ENCODE measurements around the gene NRXN3. TPM values are rescaled to one million over a fixed set of nuclear protein-coding genes. Genes with fewer than 3 reads are reported as not detected.

Gene NRXN3
- total RNA-seq, 1 donor from 2014 or later: under 0.01 TPM

DNA sequence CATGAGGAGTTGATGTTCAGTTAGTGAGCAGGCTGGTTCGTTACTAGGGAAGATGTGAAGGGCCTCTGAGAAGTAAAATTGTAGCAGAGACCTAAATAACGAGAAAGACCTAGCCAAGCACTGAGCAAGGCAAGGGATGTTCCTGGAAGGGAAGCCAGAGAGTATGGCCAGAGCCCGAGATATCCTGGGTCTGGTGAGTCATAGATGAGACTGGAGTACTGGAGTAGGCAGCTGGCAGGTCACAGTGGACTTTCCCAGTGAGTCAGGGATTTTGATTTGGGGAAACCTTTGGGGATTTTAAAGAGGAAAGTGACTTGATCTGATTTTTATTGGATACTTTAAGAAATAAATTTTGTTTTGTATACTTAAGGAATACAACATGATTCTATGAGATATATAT, 1672.1 kb downstream of the NRXN3 start:
- DNase-seq (ENCODE audit: low read depth in 2 of 2): peak in 1 of 2 donors; percentile 1

DNA sequence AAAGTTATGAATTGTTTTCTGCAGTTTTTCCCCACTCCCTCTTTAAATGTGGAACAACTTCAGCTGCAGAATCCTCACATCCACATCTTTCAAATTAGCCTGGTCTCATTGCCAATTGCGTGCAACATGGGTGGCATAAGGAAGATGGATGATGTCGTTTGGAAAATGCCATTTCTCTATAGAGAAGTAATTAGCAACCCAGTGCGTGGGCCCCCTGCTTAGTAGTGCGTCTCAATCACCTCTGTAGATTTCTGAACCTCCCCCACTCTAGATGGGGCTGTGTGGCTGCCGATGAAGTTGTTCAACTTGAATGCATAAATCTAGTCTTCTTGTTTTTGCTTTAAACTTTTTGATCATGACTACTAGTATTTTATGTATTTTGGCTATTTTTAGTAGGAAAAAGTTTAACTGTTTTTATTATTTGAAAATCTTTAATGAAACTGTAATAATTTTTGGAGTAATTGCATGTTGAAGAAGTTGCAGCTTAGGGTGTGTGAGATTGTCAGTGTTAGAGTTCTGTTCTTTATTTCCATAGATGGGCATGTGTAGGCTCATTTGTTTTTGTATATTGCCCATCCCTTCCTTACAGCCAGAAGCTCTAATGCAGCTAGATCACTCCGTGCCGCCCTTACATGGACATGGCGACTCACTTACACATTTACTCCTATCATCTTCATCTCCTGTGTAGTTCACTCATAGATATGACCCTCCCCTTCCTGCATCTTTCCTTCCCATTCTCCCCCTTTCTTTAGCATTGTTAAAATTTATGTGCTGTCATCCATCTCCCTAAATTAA, 1683.0 kb downstream of the NRXN3 start:
- no peak for DNase-seq (ENCODE audit: low read depth in 2 of 2)

DNA sequence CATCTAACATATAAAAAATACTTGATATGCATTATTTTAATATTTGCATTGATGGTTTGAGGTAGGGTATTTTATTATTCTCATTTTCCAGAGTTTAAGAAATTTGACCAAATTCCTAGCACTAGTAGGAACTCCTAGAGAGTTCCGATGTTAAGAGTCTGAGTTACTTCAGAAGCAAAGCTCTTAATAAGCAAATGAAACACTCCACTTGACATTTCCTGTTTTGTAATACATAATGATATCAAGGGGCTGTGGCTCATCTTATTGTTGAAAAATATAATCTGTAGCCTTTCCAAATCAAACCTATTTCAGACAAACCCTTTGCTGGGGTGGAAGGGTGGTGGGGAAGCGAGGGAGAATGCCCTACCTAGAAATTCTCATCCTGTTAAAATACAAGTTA, 1685.6 kb downstream of the NRXN3 start:
- DNase-seq (ENCODE audit: low read depth in 2 of 2): no peak

DNA sequence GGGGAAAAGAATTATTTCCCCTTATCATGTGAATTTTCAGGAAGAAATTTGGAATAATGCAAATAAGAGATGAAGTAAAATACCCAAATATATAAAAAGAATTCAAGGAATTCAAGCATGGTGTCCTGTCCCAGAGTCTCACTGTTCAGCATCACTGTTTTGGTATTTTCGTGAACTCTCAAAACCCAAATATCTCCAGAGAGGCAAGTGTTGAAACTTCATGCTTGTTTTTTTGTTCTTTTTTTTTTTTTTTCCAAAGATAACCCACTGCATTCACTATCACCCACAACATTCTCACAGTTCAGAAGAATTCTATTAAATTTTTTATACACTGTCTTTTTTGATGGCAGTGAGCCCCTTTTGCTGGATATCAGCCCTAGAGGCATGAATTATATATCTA, 1686.2 kb downstream of the NRXN3 start:
- DNase-seq (ENCODE audit: low read depth in 2 of 2): no peak

DNA sequence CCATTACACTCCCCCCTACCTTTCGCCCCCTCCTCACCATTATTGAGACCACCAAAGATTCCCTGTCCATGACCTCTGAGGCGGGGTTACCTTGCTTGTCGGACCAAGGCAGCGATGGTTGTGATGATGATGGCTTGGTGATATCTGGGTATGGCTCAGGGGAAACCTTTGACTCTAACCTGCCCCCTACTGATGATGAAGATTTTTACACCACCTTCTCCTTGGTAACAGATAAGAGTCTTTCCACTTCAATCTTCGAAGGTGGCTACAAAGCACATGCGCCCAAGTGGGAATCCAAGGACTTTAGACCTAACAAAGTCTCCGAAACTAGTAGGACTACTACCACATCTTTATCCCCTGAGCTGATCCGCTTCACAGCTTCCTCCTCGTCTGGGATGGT, 1690.9 kb downstream of the NRXN3 start:
- DNase-seq (ENCODE audit: low read depth in 2 of 2): peak in 1 of 2 donors; percentile 0

DNA sequence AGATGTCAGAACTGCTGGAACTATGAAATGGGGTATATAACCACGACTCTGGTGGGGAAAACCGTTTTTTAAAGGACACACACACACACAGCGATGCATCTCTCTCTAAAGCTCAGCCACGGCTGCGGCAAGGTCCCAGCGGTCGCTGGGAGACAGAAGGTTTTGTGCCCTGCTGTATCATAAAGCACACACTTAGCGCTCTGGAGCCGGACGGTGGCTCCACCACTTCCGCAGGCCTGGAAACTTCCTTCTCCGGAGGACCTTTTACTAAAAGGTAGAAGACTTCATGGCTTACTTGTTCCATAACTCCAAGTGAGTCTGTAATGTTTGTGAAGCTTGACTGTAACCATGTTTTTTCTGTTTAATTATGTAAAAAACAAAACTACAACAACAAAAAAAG, 1691.9 kb downstream of the NRXN3 start:
- no peak for DNase-seq (ENCODE audit: low read depth in 2 of 2)

DNA sequence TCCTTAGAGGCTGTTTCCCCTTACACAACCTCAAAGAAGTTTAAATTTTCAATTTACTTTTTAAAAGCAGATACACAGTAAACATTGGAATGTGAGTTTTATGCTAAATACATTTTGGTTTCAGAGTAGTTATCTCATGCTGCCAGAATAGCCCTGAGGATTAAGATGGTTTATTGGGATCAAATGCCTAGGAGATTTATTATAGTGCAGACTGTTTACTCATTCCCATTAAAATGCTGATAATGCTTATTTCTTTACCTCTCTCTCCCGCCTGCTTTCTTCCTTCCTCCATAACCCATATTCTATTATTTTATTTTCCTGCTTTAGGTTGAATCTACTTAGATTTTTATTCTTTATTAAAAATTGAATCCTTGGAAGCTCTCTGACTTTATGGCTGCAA, 1701.0 kb downstream of the NRXN3 start:
- no peak for DNase-seq (ENCODE audit: low read depth in 2 of 2)

DNA sequence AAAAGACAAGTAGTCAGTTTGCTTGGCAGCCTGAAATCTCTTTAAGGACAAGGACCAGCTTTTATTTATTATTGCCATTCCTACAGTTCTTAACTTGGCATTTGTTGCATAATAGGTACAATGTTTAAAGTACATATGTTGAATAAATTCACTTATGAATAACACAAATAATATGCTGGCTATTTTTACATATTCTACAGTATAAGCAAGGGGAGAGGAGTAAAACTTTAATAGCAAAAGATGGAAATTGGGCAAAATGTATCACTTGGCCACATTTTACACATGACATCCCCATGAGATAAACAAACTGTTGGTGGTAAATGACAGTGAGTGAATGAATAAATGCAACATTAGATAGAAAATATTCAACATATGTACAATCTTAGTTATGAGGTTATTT, 1708.1 kb downstream of the NRXN3 start:
- no peak for DNase-seq (ENCODE audit: low read depth in 2 of 2)

DNA sequence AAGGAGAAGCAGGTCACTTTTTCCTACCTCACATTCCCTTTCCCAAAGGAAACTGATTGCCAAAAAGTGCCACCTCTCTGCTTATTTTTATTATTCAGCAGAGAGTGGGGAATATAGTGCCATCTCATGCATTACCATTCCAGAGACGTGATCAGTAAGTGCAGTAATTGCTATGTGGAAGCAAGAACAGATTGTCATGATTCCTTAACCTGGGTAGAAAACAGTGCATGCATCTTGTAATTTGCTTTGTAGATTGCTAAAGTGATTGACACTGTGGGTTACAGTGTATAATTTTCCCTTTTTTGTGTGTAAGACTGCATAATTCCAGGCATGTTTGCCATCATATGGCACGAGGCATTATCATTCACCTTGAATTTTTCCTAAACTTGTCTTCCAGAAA, 1708.6 kb downstream of the NRXN3 start:
- DNase-seq (ENCODE audit: low read depth in 2 of 2): no peak

DNA sequence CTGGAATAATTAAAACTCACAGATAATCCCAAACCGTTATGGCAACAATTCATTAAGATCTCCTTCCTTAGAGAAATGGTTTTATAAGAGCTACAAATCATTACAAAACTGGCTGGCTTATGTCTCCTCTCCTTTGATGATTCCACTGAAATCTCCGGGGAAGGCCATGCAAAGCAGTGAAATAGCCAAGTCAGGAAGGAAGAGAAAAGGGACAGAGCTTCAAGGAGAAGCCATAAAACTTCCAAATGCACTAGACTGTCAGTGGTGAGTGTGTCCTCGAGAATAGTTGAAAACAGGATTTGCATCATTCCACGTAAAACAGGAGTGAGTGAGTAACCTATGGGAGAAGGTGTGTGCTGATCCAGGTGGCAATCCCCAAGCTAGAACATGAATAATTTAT, 1711.1 kb downstream of the NRXN3 start:
- no peak for DNase-seq (ENCODE audit: low read depth in 2 of 2)

DNA sequence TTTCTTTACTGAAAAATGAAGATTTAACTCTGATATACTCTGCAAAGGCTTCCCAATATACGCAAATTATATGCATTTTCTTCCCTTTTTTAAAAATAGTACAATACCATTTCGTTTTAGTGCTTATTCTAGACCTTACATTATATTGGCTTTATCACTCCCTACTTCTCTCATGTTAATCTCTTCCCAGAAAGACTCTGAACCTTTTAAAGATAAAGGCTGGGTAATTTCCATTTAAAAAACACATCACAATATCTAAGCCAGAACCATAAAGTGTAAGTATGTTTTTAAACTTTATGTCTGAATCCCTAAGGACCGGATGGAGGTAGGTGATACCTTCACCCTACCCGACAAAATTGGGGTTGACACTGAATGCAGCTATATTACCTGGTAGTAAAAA, 1720.4 kb downstream of the NRXN3 start:
- no peak for DNase-seq (ENCODE audit: low read depth in 2 of 2)

DNA sequence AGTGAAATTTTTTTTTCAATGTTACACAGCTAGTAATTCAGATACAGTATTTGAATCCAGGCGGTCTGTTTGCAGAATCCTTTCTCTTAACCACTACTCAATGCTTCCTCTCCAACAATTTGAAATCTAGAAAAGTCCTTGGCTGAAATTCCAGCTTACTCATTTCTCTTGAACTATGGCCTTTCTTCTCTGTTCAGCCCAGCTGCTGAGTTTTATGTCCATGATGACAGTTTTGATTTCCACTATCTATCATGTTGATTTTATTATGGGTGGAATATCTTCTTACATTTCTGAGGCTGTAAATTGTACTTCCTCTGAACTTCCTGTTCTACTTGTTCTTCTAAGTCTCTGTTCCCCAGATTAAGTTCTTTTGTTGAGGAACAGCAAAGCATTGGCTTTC, 1725.8 kb downstream of the NRXN3 start:
- DNase-seq (ENCODE audit: low read depth in 2 of 2): no peak

DNA sequence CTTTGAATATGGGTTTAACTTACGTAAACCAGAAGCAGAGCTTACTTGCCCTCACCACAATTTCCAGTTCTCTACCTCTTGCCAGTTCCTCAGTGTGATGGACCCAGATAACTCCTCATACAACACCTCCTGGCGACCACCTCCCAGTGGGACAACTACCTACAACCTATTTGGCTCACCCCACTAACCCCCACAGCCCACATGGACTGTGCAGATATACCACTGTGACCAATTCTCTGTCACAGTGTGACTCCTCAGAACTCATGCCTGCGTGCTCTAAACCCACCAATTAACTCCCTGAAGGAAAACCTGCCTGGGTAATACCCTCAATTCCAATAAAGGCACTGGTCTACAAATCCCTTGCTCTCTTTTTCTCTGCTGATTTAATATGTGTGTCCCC, 1729.4 kb downstream of the NRXN3 start:
- no peak for DNase-seq (ENCODE audit: low read depth in 2 of 2)

DNA sequence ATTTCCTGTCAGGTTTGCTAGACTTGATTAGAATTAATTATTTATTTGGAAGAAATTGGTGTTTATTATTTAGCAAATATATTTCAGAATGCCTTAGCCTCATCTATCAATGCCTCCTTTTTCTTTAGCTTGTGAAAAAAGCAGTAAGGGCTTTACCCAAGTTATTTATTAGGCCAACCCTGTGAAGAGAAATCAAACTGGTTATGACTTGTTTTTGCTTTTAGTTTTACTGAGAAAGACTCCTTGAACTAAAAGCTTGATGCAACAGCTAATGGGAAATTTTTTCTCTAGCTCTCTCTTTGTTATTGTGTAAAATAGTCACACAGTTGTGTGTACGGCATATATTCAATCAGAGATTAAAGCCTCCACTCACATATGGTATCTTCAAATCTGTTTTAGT, 1734.3 kb downstream of the NRXN3 start:
- DNase-seq (ENCODE audit: low read depth in 2 of 2): no peak

DNA sequence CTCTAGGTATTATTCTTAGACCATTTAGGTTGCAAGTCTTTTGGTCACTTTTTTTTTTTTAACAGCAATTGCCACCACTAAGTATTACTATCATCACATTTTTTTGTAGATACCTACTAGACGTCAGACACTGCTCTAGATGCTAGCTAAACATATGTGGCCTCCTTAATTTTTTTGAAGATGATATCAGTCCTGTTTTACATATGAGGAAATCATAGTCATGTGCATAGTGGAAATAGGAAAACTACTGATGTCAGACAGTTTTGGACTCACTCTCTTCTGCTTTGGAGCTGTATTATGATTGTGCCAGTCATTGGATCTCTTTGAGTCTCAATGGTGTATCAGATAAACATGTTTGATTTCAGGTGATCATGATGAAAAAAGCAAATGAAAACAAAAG, 1736.8 kb downstream of the NRXN3 start:
- DNase-seq (ENCODE audit: low read depth in 2 of 2): no peak

DNA sequence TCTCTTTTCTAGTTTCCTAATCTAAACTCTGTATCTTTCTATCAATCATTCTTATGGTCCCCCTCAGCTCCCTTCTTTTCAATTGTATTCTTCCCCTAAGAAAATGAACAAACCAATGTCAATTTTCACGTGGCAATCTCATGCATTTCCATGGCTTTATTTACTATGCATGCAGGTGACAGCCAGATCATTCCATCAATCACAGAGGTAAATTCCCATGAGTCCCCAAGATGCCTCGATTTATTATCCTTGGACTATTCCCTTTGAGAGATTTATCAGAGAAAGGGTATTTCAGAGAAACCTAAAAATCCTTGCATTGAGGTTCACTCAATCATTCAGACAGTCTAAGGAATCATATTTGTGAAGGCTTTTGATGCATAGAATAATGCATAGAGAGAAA, 1739.9 kb downstream of the NRXN3 start:
- DNase-seq (ENCODE audit: low read depth in 2 of 2): no peak

DNA sequence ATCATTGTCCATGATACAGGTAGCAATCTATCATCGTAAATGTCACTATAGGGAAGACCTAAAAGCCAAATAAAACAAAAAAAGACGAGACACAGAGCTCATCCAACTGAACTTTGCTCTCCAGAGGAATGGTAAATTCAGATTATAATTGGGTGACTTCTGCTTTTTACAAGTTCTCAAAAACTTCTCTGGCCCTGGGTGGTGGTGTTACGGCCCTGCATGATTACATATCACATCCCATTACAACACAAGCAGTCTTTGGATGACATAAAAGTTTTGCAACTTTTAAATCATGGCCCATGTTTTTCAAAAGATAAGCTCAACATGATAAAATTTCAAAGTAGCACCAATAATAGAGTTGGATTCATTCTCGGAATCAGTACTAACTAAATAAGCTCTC, 1741.6 kb downstream of the NRXN3 start:
- DNase-seq (ENCODE audit: low read depth in 2 of 2): no peak

DNA sequence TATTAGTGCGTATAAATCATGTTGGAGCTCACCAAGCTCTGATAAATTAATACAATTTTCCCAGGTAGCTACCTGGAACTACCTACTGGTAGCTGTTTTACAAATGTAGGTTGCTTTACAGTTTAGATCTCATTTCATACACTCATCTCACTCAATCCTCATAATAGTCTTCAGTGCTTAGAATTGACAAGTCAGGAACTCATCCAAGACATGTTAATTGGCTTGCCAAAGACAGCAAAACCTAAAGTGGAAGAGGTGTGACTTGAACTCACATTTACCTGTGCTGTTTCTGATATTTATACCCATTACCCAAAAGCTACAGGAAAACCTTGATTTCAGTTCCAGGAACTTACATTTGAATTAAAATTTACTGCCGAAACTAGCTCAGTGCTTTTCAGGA, 1744.4 kb downstream of the NRXN3 start:
- no peak for DNase-seq (ENCODE audit: low read depth in 2 of 2)

DNA sequence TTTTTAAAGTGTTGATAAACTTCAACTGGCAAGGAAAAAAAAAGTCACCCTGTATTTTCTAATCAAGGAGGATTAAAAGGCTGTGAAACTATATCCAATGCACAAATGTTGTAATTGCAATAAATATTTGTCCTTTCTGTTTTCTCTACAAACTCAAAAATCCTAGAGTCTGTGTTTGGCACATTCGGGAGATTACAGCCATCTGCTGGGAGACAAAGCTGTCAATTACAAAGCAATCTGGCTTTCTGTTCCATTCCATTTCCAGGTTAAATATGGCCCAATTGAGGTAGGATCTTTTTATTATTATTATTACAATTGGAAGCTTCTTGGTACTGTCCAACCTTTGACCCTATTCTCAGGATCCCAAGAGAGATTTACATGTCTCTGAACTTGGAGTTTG, 1745.2 kb downstream of the NRXN3 start:
- DNase-seq (ENCODE audit: low read depth in 2 of 2): no peak

DNA sequence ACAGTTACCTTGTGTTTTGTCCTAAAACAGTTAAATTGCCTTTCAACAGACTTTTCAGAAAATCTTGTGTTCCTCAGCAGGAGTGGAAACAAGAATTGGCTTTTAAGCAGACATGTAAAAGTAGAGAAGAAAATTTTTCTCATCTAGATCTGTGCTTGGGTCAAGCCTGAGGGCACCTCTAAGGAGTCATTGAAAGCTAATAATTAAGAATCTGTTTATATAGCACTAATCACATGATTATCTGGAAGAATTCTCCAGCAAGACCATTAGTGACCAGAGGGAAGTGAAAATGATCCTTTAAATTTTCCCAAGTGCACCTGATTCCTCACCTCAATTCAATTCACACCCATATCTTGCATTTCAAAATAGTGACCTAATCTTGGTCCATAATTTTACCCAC, 1746.1 kb downstream of the NRXN3 start:
- no peak for DNase-seq (ENCODE audit: low read depth in 2 of 2)

DNA sequence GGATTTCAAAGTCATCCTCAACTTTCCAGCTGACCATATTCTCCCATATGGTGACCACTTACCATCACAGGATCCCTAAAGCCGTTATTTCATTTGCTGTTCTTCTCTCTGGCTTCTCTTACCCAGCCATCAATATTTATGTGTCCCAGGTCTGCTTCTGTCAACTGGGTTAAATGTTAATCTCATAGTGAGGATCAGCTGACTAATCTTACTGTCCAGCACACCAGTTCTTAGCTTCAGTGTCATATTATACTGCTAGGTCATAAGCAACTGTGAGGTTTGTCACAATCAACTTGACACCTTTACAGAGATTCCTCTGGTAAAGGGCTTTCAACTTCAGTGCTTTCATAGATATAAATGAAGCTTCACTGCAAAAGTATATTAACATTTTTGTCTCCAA, 1746.7 kb downstream of the NRXN3 start:
- no peak for DNase-seq (ENCODE audit: low read depth in 2 of 2)

All from dermis microvascular lymphatic vessel endothelial cell (primary cell).